SH-SY5Y (cell line): ENCODE measurements around the gene PGA4.
"Not testable (repeated sequence)": the region's sequence is repeated elsewhere in the genome, so short reads cannot be mapped to it uniquely, and the experiment has no call there.

Experiments
- GATA2 ChIP-seq: IDR thresholded peaks from 2 replicates; pipeline ENCODE4 v1.6.1; 2011; ENCODE audit warnings: mild to moderate bottlenecking, low read depth, low read length
- GATA3 ChIP-seq: IDR thresholded peaks from 2 replicates; pipeline ENCODE4 v1.6.1; 2011; ENCODE audit warnings: low read depth, mild to moderate bottlenecking, low read length, moderate library complexity

Gene PGA4

GRCh38 chr11:61195719-61196118 is 26.4 kb upstream of the PGA4 start:
- no peak for TF ChIP-seq GATA3
- no peak for TF ChIP-seq GATA2

- TF ChIP-seq GATA3 (no peak), GATA2 (no peak)
Measured at GRCh38 chr11:61198361-61198760, 23.8 kb upstream of the PGA4 start.

GRCh38 chr11:61198948-61199523 is 23.1 kb upstream of the PGA4 start:
- TF ChIP-seq GATA3 (no peak), GATA2 (no peak)

- TF ChIP-seq GATA2 = no peak
- no peak for TF ChIP-seq GATA3
Measured at GRCh38 chr11:61201476-61201875, 20.7 kb upstream of the PGA4 start.

GRCh38 chr11:61202950-61203746 is 19.0 kb upstream of the PGA4 start, which contains the start of gene PGA3:
PGA3 (plus strand) TSS chr11:61203515; CDS start chr11:61203565, 50 bp downstream.
- not testable (repeated sequence) for TF ChIP-seq GATA3, GATA2

DNA sequence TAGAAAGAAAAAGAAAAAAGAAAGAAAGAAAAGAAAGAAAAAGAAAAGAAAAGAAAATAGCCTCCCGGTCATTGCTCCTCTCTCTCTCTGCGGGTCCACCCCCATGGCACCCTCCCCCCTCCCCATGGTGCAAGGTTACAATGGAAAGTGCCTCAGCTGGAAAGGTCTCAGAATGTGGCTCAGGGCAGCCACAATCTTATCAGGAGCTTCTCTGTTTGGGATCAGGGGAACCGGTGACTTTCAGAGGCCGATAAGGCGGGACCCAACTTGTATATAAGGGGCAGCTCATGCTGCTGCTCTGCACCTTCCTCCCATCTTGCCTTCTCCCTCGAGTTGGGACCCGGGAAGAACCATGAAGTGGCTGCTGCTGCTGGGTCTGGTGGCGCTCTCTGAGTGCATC is 18.7 kb downstream of the PGA4 start, which contains the start of gene PGA5:
TSS of gene PGA5 (plus strand) at position 301 of the 400 bp plus-strand sequence. CDS start at position 353, 52 bp downstream.
- TF ChIP-seq GATA3, GATA2: not testable (repeated sequence)

GRCh38 chr11:61254403-61255025 is 32.4 kb downstream of the PGA4 start:
- no peak for TF ChIP-seq GATA3
- no peak for TF ChIP-seq GATA2

GRCh38 chr11:61256710-61257482 is 34.7 kb downstream of the PGA4 start:
- TF ChIP-seq GATA3 (no peak), GATA2 (no peak)

GRCh38 chr11:61258546-61258945 is 36.4 kb downstream of the PGA4 start:
- no peak for TF ChIP-seq GATA3

- TF ChIP-seq GATA2 = no peak
- no peak for TF ChIP-seq GATA3
Measured at GRCh38 chr11:61259363-61259762, 37.2 kb downstream of the PGA4 start.

DNA sequence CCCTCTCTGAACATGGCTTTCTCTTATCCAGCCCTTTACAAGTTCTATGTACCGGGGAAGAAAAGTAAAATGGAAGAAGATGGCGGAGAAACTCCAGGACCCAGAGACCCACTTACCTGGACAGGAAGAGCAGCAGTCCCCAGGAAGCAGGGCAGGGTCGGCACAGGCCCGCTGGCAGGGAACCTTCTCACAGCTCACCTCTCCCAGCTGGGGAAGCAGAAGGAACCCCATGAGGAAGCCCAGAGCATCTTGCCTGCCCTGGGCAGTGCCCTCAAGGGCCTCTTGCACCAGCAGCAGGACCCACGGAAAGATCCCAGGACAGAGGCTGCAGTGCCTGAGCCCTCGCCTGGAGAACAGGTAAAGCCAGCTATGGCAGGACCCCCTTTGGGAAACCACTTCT is 42.2 kb downstream of the PGA4 start:
- TF ChIP-seq GATA3 = no peak
- TF ChIP-seq GATA2 = no peak

GRCh38 chr11:61264795-61265194 is 42.6 kb downstream of the PGA4 start:
- no peak for TF ChIP-seq GATA3
- TF ChIP-seq GATA2 = no peak

DNA sequence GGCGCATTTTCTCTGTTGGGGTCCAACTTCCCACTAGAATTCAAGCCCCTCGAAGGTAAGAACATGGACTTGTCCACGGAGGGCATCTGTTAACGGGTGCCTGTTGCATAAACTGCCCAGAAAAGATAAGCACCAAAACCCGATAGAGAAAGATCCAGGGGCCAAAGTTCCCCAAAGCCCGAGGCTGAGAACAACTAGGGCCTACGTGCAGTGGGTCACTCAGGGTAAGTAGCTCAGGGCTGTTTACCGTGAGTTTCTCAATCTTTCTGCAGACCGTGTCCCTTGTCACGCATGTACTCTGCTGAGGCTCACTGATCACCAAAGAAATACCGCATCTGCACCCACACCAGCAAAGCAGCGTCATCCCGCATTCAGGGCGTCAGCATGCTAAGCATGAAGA is 43.2 kb downstream of the PGA4 start:
- TF ChIP-seq GATA2 = no peak

DNA sequence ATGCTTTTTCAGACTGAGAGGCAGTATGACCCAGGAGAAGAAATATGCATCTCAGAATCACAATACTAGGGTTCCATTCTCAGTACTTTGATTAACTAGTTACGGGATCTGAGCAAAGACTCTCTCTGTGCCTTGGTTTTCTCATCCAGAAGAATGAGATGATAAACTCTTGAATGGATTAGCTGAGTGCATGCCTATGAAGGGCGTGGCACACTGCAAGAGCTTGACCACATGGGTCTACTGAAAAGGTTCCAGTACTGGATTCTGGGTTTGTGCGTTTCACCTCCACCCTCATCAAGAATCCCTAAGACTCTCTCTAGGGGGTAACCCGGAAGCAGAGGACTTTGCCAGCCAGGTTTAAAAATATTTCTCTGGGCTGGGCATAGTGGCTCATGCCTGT is 44.5 kb downstream of the PGA4 start:
- TF ChIP-seq GATA3 (no peak), GATA2 (no peak)

DNA sequence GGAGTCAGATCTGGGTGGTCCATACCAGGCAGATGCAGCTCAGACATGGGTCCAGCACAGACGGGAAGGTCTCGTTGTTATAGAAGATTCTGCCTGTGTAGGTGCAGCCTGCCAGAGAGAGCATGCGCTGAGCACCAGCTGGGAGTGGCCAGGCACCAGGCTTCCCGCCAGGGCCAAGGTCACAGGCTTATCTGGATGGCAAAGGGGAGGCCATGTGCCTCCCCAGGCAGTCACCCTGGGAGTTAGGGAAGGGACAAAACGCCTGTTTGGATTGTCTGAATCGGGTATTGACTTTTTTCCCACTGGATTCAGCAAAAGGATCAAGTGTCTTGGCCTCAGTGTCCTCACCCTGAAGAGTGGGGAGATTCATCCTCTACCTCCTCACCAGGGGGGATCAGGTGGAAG is 45.3 kb downstream of the PGA4 start:
- TF ChIP-seq GATA3 (no peak), GATA2 (no peak)
